NCI-H2107 treated with DMSO at 0.1 percent for 48 hours (cell line): ENCODE results near the gene NARS2.
"Not testable (repeated sequence)": the region's sequence is repeated elsewhere in the genome, so short reads cannot be mapped to it uniquely, and the experiment has no call there.

Source experiments
- DNase-seq: peaks from one replicate; lab custom pipeline; 2025; ENCODE audit not compliant: unreplicated experiment; lab: John Stamatoyannopoulos, UW

The NARS2 gene, protein sequence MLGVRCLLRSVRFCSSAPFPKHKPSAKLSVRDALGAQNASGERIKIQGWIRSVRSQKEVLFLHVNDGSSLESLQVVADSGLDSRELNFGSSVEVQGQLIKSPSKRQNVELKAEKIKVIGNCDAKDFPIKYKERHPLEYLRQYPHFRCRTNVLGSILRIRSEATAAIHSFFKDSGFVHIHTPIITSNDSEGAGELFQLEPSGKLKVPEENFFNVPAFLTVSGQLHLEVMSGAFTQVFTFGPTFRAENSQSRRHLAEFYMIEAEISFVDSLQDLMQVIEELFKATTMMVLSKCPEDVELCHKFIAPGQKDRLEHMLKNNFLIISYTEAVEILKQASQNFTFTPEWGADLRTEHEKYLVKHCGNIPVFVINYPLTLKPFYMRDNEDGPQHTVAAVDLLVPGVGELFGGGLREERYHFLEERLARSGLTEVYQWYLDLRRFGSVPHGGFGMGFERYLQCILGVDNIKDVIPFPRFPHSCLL

DNA sequence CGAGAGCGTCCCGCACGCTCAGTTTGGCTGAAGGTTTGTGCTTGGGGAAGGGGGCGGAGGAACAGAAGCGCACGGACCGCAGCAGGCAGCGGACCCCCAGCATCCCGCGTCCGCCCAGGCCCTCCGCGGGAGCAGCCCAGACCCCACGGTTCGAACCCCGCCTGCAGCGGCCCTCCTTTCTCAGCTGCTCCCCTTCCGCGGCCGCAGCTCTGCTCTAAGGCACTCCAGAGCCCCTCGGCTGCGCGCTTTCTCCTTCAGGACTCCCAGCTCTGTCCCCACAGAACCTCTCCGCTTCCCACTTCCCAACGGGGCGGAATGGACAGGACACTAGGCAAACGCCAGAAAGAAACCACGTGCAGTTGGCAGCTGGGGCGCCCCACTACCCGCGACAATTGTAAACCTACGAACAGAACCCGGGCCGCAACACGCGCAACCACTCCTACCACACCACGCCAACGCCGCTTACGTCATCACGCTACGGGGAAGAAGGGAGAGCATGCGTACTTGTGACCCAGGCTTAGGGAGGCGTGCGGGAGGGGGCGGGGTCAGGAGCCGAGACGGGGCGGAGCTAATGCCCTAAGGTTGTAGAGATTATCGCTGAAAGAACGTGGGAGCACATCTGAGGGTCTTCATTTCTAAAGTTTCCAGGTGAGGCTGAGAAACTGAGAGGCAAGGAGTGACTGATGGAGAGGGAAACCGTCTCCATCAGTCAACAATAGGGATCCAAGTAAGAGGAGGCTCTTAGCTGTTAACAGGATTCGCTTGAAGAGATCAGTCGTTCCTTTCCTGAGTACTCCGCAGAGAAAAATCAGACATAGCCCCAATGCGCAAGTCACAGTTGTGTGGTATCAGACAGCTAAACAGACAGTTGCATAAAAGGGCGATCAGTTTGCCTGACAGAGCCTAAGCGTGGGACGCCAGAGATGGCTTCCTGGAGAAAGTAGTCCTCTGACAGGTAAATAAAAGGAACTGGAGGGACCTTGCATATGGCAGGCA lies at the start of gene NARS2:
TSS of gene NARS2 (minus strand) at position 479 of the 996 bp plus-strand sequence. CDS start at position 103, 376 bp downstream.
- peak; percentile 98 for DNase-seq

DNA sequence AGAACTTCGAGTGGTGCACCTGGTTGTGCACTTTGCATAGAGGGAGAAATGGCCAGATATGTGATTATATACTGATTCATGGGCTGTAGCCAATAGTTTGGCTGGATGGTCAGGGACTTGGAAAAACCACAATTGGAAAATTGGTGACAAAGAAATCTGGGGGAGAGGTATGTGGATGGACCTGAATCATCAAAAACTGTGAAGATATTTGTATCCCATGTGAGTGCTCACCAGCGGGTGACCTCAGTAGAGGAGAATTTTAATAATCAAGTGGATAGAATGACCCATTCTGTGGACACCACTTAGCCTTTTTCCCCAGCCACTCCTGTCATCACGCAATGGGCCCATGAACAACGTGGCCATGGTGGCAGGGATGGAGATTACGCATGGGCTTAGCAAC lies 48.0 kb upstream of the NARS2 start:
- no peak for DNase-seq

DNA sequence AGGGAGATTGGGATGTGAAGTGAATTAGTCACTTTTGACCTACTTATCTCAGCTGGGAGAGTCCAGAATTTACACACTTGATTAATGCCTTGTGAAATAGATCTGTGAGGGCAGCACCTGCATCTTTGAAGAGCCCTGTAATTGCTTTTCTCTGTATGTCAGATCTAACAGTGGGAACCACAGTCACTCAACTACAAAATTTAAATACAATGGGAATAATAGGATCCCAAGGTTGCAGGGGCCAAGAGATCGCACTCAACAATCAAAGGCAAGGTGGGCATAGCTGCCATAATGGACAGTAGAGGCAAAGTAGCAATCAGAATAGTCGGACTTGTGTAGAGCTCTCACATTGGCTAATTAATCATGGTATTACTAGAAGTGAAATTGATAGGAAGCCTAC lies 45.5 kb upstream of the NARS2 start:
- DNase-seq, result no peak

DNA sequence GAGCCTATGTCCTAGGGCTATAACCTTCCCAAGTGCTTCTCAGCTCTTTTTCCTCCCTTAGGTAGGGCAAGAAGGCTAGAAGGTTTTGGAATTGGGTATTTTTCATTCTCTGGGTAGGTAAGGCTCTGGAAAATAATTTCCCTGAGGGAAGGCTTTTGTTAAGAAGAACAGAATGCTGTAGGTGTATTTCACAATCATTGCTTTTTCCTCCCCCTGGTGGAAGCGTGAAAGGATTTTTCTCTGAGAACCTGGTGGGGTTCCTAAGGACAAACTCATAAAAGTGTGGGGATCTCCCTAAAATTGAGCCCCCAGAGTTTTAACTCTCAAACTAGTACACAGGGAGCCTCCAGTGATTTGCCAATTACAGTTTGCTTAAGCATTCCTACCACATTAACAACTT lies 41.1 kb upstream of the NARS2 start:
- DNase-seq, result no peak

DNA sequence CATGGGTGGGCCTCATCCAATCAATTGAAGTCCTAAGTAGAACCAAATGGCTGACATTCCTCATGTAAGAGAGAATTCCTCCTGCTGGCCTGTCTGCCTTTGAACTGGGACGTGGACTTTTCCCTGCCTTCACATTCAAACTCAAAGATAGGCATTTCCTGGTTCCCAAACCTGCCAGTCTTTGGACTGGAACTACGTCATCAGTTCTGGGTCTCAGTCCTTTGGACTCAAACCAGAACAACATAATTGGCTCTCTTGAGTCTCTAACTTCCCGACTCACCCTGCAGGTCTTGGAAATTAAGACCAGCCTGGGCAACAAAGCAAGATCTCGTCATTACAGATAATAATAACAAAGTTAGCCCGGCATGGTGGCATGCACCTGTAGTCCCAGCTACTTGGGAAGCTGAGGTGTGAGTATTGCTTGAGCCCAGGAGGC lies 38.7 kb upstream of the NARS2 start:
- no peak for DNase-seq

DNA sequence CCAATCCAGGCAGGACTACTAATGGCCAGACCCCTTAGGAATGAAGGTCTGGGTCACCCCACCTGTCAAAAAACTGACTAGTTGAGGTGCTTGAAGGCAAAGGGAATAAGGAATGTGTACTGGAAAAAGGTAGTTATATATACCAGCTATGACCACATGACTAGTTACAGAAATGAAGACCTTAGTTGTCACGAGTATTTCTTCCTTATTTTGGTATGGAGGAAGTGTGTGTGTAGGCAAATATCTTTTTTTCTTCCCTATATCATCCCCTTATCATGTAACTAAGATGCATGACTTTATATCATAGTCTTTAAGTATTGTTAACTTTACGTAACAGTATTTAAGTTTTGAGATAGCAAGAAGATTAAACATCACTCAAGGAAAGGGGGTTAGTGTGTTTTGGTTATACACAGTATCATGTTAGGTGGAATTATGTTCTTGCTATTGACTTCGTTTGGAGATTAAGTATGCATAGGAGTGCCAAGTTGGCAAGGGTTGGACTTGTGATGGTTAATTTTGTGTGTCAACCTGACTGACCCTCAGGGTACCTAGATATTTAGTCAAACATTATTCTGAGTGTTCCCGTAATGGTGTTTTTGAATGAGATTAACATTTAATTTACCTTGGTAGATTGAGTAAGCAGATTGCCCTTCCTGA lies 38.2 kb upstream of the NARS2 start:
- no peak for DNase-seq

DNA sequence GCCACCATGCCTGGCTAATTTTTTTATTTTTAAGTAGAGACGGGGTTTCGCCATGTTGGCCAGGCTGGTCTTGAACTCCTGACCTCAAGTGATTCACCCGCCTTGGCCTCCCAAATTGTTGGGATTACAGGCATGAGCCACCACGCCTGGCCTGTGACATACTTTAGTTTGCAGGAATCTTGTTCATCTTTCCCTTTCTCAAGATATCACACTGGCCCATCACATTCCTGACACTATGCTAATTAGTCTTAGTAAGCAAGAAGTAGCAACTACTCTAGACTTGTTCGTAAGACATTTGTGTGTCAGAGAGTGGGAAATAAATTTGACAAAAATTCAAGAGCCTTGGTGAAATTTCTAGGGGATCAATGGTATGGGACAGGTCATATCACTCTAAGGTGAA lies 34.7 kb upstream of the NARS2 start:
- not testable (repeated sequence) for DNase-seq

DNA sequence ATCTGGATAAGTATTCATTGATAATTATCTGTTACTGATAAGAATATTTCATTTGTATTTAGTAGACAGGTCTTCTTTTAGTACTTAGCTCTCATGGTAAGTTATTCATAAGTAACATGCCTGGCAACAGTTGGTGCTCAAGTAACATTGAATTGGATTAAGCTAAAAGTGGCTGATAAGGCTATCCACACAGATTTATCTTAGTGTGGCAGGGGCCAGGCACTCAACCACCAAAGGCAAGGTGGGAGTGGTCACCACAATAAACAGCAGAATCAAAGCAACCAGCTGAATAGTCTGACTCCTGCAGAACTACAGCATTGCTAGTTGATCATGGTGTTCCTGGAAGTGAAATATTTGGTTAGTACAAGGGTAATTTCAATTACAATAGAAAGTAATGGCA lies 33.0 kb upstream of the NARS2 start:
- DNase-seq, result no peak

DNA sequence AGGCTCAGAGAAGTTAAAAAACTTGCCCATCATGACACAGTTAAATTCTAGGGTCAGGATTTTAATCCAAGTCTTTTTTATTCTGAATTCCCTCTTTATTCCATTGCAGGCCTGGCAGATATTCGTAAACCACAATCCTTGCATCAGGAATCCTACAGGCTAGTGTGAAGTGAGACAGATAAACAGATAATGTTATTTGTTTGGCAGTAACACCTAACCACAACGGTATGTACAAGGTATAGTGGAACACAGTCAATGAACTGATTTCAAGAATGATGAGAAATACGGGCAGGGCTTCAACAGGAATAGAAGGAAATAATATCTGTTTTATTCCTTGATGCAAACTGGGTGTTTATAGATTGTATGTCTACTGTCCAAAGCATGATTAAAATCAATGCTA lies 32.0 kb upstream of the NARS2 start:
- no peak for DNase-seq

DNA sequence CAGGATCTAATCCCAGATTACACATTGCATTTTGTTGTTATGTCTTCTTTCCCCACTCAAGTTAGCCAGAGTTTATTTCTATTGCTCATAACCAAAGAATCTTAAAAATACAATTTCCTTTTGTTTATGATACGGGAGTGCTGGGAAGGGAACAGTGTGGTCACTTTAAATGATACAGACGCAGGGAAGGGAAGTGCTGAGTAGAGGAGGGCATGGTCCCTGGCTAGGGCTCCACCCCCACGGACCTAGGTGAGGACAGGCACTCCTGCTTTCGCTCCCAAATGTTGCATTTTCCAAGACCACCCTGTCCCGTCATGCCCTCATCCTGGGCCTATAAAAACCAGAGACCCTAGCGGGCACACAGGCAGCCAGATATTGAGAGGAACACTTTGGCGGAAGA lies 30.6 kb upstream of the NARS2 start:
- DNase-seq, result no peak

DNA sequence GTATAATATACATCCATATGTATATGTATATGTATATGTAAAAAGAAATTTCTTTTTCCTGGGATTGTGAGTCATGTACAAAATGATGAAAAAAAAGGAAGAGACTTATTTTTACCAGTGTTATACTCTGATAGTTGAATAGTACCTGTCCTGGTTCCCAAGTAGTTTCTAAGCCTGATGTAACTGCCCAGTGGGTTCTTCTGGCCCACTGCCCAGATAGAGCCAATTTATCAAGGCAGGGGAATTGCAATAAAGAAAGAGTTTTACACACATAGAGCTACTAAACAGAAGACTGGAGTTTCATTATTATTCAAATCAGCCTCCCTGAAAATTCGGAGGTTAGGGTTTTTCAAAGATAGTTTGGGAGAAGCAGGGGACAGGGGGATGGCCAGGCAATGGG lies 29.1 kb upstream of the NARS2 start:
- no peak for DNase-seq

DNA sequence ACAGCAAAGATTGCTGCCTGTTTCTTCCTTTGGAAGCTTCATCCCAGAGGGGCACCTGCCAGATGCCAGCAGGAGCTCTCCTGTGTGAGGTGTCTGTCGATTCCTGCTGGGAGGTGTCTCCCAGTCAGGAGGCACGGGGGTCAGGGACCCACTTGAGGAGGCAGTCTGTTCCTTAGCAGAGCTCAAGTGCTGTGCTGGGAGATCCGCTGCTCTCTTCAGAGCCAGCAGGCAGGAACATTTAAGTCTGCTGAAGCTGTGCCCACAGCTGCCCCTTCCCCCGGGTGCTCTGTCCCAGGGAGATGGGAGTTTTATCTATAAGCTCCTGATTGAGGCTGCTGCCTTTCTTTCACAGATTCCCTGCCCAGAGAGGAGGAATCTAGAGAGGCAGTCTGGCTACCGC lies 28.1 kb upstream of the NARS2 start:
- DNase-seq, result not testable (repeated sequence)

DNA sequence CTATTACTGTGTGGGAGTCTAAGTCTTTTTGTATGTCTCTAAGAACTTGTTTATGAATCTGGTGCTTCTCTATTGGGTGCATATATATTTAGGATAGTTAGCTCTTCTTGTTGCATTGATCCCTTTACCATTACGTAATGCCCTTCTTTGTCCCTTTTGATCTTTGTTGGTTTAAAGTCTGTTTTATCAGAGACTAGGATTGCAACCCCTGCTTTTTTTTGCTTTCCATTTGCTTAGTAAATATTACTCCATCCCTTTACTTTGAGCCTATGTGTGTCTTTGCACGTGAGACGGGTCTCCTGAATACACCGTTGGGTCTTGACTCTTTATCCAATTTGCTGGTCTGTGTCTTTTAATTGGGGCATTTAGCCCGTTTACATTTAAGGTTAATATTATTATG lies 26.4 kb upstream of the NARS2 start:
- DNase-seq, result not testable (repeated sequence)

DNA sequence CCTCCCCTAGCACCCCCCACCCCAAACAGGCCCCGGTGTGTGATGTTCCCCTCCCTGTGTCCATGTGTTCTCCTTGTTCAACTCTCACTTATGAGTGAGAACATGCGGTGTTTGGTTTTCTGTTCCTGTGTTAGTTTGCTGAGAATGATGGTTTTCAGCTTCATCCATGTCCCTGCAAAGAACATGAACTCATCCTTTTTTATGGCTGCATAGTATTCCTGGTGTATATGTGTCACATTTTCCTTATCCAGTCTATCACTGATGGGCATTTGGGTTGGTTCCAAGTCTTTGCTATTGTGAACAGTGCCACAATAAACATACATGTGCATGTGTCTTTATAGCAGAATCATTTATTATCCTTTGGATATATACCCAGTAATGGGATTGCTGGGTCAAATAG lies 22.9 kb upstream of the NARS2 start:
- DNase-seq, result not testable (repeated sequence)

DNA sequence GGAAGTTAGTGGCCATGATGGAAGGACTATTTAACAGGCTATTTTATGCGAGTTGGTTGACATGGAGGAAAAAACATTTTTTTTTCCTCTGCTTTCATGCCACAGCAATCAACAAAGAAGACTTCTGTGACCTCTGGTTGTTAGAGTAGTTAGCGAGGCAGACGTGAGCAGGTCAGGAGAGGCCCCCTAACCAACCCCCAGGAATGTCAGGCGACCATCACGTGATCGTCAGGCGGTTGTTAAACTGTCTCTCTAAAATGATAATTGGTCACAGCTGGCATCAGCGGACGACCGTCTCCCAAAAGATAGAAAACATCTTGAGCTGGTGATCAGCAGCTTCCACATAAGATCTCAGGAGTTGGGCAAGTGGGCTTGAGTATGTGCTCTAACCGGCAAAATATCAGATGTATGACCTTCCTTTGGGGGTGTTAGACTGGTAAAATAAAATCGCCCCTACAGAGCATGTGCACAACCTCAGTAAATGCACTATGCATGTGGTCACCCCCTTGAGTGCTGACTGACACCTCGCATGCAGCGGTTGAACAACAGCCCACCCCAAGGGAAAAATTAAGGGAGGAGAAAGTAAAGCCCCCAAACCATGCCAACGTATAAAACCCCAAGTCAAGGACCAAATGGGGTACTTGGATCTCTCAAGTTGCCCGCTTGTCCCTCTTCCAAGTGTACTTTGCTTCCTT lies 20.9 kb upstream of the NARS2 start:
- DNase-seq, result no peak

DNA sequence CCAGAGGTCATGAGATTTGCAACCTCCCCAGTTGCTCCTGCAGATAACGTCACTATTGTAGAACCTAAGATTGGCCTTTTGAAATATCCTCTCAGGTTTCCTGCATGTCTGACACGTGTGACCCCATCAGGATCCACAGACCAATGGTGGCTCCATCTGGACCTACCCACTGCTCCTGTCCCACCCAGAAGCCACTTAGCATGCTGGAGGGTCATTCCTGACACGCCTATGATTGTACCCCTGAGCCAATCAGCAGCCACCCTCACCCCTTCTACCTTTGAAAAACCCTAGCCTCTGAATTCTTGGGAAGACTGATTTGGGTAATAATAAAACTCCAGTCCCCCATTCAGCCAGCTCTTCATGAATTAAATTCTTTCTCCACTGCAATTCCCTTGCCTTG lies 20.1 kb upstream of the NARS2 start:
- no peak for DNase-seq

DNA sequence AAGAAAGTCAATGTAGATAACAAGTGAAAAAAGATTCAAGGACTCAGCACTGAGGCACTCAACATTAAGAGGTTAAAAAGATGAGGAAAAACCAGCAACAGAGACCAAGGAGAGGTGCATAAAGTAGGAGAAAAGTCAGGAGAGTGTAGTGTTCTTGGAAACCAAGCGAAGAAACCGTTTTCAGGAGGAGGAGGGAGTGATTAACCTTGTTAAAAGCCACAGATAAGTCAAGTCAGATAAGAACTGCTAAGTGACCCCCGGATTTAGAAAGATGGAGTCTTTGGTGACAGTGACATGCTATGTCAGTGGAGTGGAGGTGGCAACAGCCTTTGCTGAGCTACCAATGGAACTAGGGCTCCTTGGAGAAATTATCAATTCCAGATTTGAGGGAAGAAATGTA lies 13.9 kb upstream of the NARS2 start:
- no peak for DNase-seq

DNA sequence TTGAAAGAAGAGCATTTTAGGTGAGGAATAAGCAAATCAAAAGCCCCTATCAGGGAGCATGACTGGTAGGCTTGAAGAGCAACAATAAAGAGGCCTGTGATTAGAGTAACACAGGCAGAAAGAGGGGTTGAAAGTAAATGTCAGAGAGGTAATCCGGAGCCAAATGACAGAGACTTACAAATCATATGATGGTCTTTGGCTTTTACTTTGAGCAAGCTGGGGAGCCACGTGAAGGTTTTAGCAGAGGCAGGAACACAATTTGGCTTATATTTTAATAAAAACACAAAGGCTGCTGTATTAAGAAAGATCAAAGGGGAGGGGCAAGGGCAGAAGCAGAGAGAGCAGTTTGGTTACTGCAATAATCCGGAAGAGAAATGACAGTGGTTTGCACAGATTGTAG lies 12.8 kb upstream of the NARS2 start:
- no peak for DNase-seq

DNA sequence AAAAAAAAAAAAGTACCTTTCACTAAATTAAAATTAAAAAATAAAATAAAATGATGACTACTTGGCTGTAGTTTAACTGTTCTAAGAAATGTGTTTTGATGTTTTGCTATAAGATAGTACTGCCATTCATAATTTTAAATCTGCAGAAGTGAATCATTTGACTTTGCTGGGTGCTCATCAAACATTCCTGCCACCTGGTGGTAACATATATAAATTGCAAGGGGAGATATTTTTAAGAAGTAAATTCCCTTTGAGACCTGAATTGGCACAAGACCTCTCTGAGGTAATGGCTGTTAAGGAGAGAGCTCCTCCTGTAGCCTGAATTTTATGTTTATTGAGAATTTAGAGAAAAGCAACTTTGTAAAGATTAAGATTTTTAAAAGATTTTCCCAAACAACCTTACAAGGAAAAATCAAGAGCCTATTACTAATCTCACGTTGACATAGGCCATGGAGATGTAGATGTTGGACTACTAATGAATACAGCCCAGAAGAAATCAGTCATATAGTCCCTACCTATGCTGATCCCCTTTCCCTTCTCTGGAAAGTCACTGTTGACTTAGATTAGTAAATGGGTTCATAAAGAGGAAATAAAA lies 11.9 kb upstream of the NARS2 start:
- DNase-seq, result no peak

DNA sequence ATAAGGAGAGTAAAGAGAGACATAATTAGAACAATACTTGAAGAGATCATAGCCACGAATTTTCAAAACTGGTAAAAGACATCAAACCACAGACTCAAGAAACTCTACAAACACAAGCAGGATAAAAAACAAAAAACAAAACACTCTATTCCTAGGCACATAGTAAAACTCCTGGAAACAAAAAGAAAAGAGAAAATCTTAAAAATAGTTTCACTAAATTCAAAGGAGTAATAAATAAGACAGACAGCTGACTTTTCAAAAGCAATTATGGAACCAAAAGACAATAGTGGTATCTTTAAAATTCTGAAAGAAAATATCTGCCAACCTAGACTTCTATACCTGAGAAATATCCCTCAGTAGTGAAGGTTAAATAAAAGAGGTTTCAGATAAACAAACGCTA lies 9.2 kb upstream of the NARS2 start:
- no peak for DNase-seq
